ENCODE data around the gene TNFAIP8. TPM values are rescaled to one million over a fixed set of nuclear protein-coding genes. Genes with fewer than 3 reads are reported as not detected.
A peak's percentile ranks its signal among the peaks of the same experiment; 100 is the strongest.

TNFAIP8 gene
- total and polyA plus RNA-seq, 9 of the 15 experiments (the other 6 are each of a cell fraction or from before 2014, with no cell fraction given), result 29.9 to 52.2 (median 44.8) TPM

- TF ChIP-seq, protein P1, sequence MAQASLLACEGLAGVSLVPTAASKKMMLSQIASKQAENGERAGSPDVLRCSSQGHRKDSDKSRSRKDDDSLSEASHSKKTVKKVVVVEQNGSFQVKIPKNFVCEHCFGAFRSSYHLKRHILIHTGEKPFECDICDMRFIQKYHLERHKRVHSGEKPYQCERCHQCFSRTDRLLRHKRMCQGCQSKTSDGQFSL (CRISPR knock-in tag; IDR thresholded peaks at IDR 0.05), result no peak
- TF ChIP-seq, protein P1 (tag; IDR thresholded peaks at IDR 0.05), result no peak
- no peak for TF ChIP-seq JUND (IDR thresholded peaks at IDR 0.05; ENCODE audit: borderline replicate concordance, low read depth, low read length)
- TF ChIP-seq JUND (tag; IDR thresholded peaks at IDR 0.05; ENCODE audit: borderline replicate concordance, low read depth, low read length), result 0 out of 3 replicates have a peak, but pooled peaks have one; percentile 3
- TF ChIP-seq, protein P2, sequence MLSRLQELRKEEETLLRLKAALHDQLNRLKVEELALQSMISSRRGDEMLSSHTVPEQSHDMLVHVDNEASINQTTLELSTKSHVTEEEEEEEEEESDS (CRISPR knock-in tag; IDR thresholded peaks at IDR 0.05), result no peak
- no peak for TF ChIP-seq ZNF347 (CRISPR knock-in tag; IDR thresholded peaks at IDR 0.05; ENCODE audit: low read depth)
- no peak for TF ChIP-seq CHCHD3 (CRISPR knock-in tag; IDR thresholded peaks at IDR 0.05)
- no peak for TF ChIP-seq ZNF354B (CRISPR knock-in tag; IDR thresholded peaks at IDR 0.05)
- no peak for TF ChIP-seq KLF10 (CRISPR knock-in tag; IDR thresholded peaks at IDR 0.05)
- no peak for TF ChIP-seq MECOM (CRISPR knock-in tag; IDR thresholded peaks at IDR 0.05)
- TF ChIP-seq NELFE (IDR thresholded peaks at IDR 0.05; ENCODE audit: insufficient read depth, insufficient read length), result no peak
- no peak for TF ChIP-seq ELF2 (CRISPR knock-in tag; IDR thresholded peaks at IDR 0.05)
- no peak for TF ChIP-seq ZKSCAN8 (CRISPR knock-in tag; IDR thresholded peaks at IDR 0.05)
- TF ChIP-seq, protein P3, sequence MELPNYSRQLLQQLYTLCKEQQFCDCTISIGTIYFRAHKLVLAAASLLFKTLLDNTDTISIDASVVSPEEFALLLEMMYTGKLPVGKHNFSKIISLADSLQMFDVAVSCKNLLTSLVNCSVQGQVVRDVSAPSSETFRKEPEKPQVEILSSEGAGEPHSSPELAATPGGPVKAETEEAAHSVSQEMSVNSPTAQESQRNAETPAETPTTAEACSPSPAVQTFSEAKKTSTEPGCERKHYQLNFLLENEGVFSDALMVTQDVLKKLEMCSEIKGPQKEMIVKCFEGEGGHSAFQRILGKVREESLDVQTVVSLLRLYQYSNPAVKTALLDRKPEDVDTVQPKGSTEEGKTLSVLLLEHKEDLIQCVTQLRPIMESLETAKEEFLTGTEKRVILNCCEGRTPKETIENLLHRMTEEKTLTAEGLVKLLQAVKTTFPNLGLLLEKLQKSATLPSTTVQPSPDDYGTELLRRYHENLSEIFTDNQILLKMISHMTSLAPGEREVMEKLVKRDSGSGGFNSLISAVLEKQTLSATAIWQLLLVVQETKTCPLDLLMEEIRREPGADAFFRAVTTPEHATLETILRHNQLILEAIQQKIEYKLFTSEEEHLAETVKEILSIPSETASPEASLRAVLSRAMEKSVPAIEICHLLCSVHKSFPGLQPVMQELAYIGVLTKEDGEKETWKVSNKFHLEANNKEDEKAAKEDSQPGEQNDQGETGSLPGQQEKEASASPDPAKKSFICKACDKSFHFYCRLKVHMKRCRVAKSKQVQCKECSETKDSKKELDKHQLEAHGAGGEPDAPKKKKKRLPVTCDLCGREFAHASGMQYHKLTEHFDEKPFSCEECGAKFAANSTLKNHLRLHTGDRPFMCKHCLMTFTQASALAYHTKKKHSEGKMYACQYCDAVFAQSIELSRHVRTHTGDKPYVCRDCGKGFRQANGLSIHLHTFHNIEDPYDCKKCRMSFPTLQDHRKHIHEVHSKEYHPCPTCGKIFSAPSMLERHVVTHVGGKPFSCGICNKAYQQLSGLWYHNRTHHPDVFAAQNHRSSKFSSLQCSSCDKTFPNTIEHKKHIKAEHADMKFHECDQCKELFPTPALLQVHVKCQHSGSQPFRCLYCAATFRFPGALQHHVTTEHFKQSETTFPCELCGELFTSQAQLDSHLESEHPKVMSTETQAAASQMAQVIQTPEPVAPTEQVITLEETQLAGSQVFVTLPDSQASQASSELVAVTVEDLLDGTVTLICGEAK (IDR thresholded peaks at IDR 0.05), result no peak
- TF ChIP-seq, protein P3 (CRISPR knock-in tag; IDR thresholded peaks at IDR 0.05), result no peak
- no peak for TF ChIP-seq ATF1 (CRISPR knock-in tag; IDR thresholded peaks at IDR 0.05)
- TF ChIP-seq ATF1 (tag; IDR thresholded peaks at IDR 0.05), result no peak
- TF ChIP-seq CREB5 (CRISPR knock-in tag; IDR thresholded peaks at IDR 0.05), result no peak
These were observed 62.8 kb downstream of the TNFAIP8 start (continued) for GRCh38 chr5:119418606-119419100.
